BE2C (cell line): Measurements from ENCODE around the gene ITPRIP.

Experiments used
- DNase-seq: peaks from one replicate; pipeline ENCODE4 v3.0.0-alpha.2; 2020
- H3K27me3 ChIP-seq: fragments of 250-450 bp; sonication (Bioruptor Pico); 2 replicates; pipeline ENCODE4 v1.5.1; 2020; ENCODE audit warnings: mild to moderate bottlenecking
- H3K36me3 ChIP-seq: fragments of 250-450 bp; sonication (Bioruptor Pico); 2 replicates; pipeline ENCODE4 v1.5.1; 2020; ENCODE audit warnings: mild to moderate bottlenecking
- H3K4me1 ChIP-seq: fragments of 250-450 bp; sonication (Bioruptor Pico); 2 replicates; pipeline ENCODE4 v1.5.1; 2020
- H3K4me3 ChIP-seq: 2 replicates; pipeline ENCODE4 v1.5.1; 2011; ENCODE audit warnings: low read depth, low read length
- H3K9me3 ChIP-seq: fragments of 250-450 bp; sonication (Bioruptor Pico); 2 replicates; pipeline ENCODE4 v1.5.1; 2020
- TF ChIP-seq, protein P1 (sequence below): IDR thresholded peaks from 2 replicates; pipeline ENCODE4 v1.5.1; 2012; ENCODE audit warnings: mild to moderate bottlenecking, low read depth, low read length

ITPRIP gene

DNA sequence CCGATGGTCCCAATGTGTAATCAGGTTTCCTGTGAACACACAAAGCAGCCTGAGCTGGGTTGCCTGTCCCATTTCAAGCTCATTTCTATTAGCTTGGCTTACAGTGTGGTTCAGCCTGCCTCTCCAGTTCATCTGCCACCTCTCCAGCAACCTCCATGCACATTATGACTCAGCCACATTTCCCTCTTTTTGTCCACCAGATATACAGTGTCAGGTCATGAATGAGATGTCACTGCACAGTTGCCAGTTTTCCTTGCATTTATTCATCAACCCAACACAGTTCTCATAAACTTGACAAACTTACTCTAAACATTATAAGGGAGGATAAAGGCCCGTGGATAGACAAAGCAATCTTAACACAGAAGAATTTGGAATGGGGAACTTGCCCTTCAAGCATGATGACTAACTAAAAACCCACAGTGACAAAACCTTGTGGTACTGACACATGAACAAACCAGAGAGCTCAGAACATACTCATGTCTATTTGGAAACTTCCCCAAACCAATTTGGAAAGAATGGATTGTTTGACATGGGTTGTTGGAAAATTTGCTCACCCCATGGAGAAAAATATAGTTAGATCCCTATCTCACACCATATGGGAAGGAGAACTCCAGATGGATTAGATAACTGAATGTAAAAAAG, 12.9 kb upstream of the ITPRIP start:
- TF ChIP-seq, protein P1, sequence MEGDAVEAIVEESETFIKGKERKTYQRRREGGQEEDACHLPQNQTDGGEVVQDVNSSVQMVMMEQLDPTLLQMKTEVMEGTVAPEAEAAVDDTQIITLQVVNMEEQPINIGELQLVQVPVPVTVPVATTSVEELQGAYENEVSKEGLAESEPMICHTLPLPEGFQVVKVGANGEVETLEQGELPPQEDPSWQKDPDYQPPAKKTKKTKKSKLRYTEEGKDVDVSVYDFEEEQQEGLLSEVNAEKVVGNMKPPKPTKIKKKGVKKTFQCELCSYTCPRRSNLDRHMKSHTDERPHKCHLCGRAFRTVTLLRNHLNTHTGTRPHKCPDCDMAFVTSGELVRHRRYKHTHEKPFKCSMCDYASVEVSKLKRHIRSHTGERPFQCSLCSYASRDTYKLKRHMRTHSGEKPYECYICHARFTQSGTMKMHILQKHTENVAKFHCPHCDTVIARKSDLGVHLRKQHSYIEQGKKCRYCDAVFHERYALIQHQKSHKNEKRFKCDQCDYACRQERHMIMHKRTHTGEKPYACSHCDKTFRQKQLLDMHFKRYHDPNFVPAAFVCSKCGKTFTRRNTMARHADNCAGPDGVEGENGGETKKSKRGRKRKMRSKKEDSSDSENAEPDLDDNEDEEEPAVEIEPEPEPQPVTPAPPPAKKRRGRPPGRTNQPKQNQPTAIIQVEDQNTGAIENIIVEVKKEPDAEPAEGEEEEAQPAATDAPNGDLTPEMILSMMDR: no peak
- H3K9me3 ChIP-seq: no peaks in the 10 kb centered on the region
- H3K27me3 ChIP-seq: peaks cover 17% of the 10 kb centered on the region
- 0 out of 2 replicates have a peak, but pooled peaks cover 3% of the 10 kb centered on the region for H3K4me1 ChIP-seq
- H3K4me3 ChIP-seq: no peak overlapping the region
- H3K36me3 ChIP-seq: no peaks in the 10 kb centered on the region
- DNase-seq: no peak

GRCh38 chr10:104350127-104350635, 11.9 kb upstream of the ITPRIP start:
- Histone ChIP-seq H3K27me3 (peaks cover 17% of the 10 kb centered on the region), H3K9me3 (no peaks in the 10 kb centered on the region), H3K36me3 (no peaks in the 10 kb centered on the region), H3K4me3 (no peak overlapping the region), H3K4me1 (0 out of 2 replicates have a peak, but pooled peaks cover 3% of the 10 kb centered on the region)
- no peak for DNase-seq
- TF ChIP-seq, protein P1: peak; percentile 60

DNA sequence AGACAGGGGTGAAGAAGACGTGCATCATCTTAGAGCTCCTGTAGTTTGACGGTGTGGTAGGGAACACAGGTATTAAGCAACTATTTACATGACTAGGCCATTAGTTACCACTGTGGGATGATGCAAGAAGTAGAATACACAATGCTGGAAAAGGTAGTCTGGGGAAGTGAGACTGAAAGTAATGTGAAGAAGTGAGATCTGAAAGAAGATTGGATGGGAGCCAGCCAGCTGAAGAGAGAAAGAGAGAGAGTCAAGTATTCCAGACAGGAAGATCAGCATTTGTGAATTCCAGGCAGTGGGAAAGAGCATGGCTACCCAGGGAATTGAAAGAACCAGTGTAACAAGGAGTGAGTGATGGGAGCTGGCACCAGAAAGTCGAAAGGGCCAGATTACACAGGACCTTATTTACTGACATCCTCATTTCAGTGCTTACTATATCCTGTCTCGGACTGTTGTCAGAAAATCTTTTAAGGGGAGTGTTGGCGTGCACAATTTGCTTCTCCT, 11.4 kb upstream of the ITPRIP start:
- no peak for DNase-seq
- Histone ChIP-seq H3K4me3 (no peak overlapping the region), H3K27me3 (peaks cover 15% of the 10 kb centered on the region), H3K9me3 (no peaks in the 10 kb centered on the region), H3K4me1 (0 out of 2 replicates have a peak, but pooled peaks cover 3% of the 10 kb centered on the region), H3K36me3 (no peaks in the 10 kb centered on the region)
- TF ChIP-seq, protein P1: no peak

- Histone ChIP-seq H3K4me1 (no peaks in the 10 kb centered on the region), H3K9me3 (no peaks in the 10 kb centered on the region), H3K4me3 (no peak overlapping the region), H3K36me3 (no peaks in the 10 kb centered on the region), H3K27me3 (peaks cover 5% of the 10 kb centered on the region; the same call in 1 of the 2 replicates)
- TF ChIP-seq, protein P1: no peak
- no peak for DNase-seq
Measured at GRCh38 chr10:104348601-104349000, 10.3 kb upstream of the ITPRIP start.

GRCh38 chr10:104347295-104348045, 9.2 kb upstream of the ITPRIP start:
- Histone ChIP-seq H3K4me3 (no peak overlapping the region), H3K9me3 (no peaks in the 10 kb centered on the region), H3K36me3 (no peaks in the 10 kb centered on the region), H3K27me3 (peaks cover 3% of the 10 kb centered on the region; the same call in 1 of the 2 replicates), H3K4me1 (no peaks in the 10 kb centered on the region)
- TF ChIP-seq, protein P1: no peak
- no peak for DNase-seq
